AG04449 (cell line): ENCODE results near the gene HOXB4.
A peak's percentile ranks its signal among the peaks of the same experiment; 100 is the strongest.

Source experiments
- CTCF ChIA-PET: fragments of 350-600 bp; formaldehyde crosslinking; extraction: SDS; loops from one replicate; lab custom pipeline; 2021; ENCODE audit warnings: antibody characterized with exemption; lab: Yijun Ruan, JAX
- POLR2A ChIA-PET: fragments of 400-600, 350-600 bp; formaldehyde crosslinking; extraction: SDS; loops from one replicate; lab custom pipeline; 2020; ENCODE audit warnings: antibody characterized with exemption, inconsistent platforms; lab: Yijun Ruan, JAX
- DNase-seq: peaks from one replicate; pipeline ENCODE4 v3.0.0-alpha.2; 2010; ENCODE audit warnings: low read depth, low spot score
- H3K4me3 ChIP-seq: 2 replicates; pipeline ENCODE4 v1.5.1; 2011; ENCODE audit warnings: low read depth, mild to moderate bottlenecking, control low read depth, low read length
- TF ChIP-seq, protein P1 (sequence below): IDR thresholded peaks from one replicate; pipeline ENCODE4 v1.5.1; 2011; ENCODE audit warnings: mild to moderate bottlenecking, moderate library complexity, low read length, control low read depth, inconsistent platforms; ENCODE audit not compliant: insufficient read depth; ENCODE audit errors: missing control alignments

HOXB4 gene

DNA sequence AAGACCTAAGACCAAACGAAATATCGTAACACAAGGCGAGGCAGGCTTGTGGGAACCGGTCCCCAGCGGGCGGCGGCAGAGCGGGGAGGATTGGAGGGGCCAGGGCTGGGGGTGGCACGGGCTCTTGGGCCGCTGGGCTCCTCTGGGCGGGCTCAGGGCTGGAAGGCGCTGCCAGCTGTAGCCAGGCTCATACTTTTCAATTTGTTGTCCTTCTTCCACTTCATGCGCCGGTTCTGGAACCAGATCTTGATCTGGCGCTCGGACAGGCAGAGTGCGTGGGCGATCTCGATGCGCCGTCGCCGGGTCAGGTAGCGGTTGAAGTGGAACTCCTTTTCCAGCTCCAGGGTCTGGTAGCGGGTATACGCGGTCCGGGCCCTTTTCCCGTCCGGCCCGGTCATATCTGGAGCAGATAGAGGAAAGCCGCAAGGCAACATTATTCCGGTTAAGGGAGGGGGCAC is 13.9 kb upstream of the HOXB4 start:
- H3K4me3 ChIP-seq = peak overlapping the region; percentile 76
- ChIA-PET CTCF (interaction anchor here (1.0 to 8.4 kb wide), 18 partner anchors 15 to 328 kb away, joined by 3 to 80 read pairs (median 10); partner anchors contain the start of gene HOXB8), POLR2A (interaction anchor here (0.6 to 3.3 kb wide), 9 partner anchors 18 to 240 kb away, joined by 3 to 14 read pairs (median 4); partner anchors contain the start of gene HOXB8)
- TF ChIP-seq, protein P1, sequence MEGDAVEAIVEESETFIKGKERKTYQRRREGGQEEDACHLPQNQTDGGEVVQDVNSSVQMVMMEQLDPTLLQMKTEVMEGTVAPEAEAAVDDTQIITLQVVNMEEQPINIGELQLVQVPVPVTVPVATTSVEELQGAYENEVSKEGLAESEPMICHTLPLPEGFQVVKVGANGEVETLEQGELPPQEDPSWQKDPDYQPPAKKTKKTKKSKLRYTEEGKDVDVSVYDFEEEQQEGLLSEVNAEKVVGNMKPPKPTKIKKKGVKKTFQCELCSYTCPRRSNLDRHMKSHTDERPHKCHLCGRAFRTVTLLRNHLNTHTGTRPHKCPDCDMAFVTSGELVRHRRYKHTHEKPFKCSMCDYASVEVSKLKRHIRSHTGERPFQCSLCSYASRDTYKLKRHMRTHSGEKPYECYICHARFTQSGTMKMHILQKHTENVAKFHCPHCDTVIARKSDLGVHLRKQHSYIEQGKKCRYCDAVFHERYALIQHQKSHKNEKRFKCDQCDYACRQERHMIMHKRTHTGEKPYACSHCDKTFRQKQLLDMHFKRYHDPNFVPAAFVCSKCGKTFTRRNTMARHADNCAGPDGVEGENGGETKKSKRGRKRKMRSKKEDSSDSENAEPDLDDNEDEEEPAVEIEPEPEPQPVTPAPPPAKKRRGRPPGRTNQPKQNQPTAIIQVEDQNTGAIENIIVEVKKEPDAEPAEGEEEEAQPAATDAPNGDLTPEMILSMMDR = no peak
- DNase-seq = no peak

DNA sequence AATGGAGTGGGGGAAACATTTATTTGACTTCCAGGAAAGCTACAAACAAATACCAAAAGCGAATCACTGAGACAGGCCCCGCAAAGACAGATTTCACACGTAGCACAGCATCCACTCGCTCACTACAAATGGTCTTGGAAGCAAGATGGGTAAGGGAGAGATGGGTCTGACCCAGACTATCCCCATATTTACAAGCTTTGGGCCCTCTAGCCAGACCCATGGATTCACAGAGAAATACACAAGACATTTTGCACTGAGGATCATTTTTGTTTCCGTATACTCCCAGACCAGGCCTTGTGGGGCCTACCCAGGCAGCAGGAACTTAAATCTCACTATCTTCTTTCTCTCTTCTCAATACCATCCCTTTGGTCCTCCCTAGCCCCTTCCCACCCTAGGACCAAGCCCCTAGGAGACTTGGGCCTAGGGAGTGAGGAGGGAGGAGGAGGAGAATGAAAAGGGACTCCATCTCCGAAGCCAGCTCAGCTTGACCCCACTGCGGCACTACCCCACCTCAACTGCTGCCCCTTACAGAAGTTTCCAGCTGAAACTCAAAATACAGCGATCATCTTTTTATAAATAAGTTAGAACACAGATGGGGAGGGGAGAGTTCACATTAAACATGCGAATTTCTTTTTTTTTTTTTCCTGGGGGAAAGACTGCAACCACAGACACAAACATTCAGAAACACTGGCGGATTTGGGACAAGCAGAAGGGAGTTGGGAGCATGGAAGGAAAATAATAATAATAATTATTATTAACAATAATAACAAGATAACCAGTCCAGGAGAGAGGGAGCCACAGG is 13.3 kb upstream of the HOXB4 start:
- no peak for DNase-seq
- peak overlapping the region; percentile 76 for H3K4me3 ChIP-seq
- TF ChIP-seq, protein P1 = no peak
- ChIA-PET CTCF (interaction anchor here (0.6 to 8.4 kb wide), 17 partner anchors 15 to 283 kb away, joined by 3 to 80 read pairs (median 4); partner anchors contain the start of gene HOXB8), POLR2A (interaction anchor here (0.6 to 3.3 kb wide), 8 partner anchors 18 to 388 kb away, joined by 3 to 14 read pairs (median 4); no protein-coding TSS in a partner anchor)

- CTCF ChIA-PET = interaction anchor here (0.9 to 8.4 kb wide), 13 partner anchors 18 to 282 kb away, joined by 3 to 80 read pairs (median 4); partner anchors contain the start of gene HOXB8
- H3K4me3 ChIP-seq = peak overlapping the region; percentile 76
- POLR2A ChIA-PET = interaction anchor here (0.6 to 1.5 kb wide), 4 partner anchors 22 to 387 kb away, joined by 3 to 5 read pairs (median 4); no protein-coding TSS in a partner anchor
- DNase-seq = no peak
- TF ChIP-seq, protein P1 = no peak
Observed at GRCh38 chr17:48590607-48591161, 12.5 kb upstream of the HOXB4 start.

- peak within 1 kb of the TSS; percentile 76 for H3K4me3 ChIP-seq
- POLR2A ChIA-PET = interaction anchor here (0.7 to 1.5 kb wide), 5 partner anchors 23 to 103 kb away, joined by 3 to 5 read pairs (median 3); no protein-coding TSS in a partner anchor
- CTCF ChIA-PET = interaction anchor here (0.7 to 8.4 kb wide), 15 partner anchors 18 to 282 kb away, joined by 3 to 80 read pairs (median 5); partner anchors contain the start of gene HOXB8
- peak; percentile 67 for DNase-seq
- TF ChIP-seq, protein P1 = no peak
Observed at GRCh38 chr17:48589831-48590606, 11.9 kb upstream of the HOXB4 start, which contains the start of gene HOXB3. TSS of gene HOXB3 (minus strand) at chr17:48590241. CDS start at chr17:48552474, 37,767 bp downstream.

- TF ChIP-seq, protein P1 = no peak
- DNase-seq = no peak
- CTCF ChIA-PET = interaction anchor here (0.7 to 8.4 kb wide), 15 partner anchors 10 to 239 kb away, joined by 3 to 80 read pairs (median 5); partner anchors contain the start of gene HOXB4
- peak overlapping the region; percentile 76 for H3K4me3 ChIP-seq
- POLR2A ChIA-PET = interaction anchor here (0.7 to 2.8 kb wide), 14 partner anchors 7 to 237 kb away, joined by 3 to 25 read pairs (median 4); no protein-coding TSS in a partner anchor
Observed at GRCh38 chr17:48589060-48589830, 11.1 kb upstream of the HOXB4 start.
